Aorta (tissue), 5 donors: ENCODE data around the gene FOXL1. TPM values are rescaled to one million over a fixed set of nuclear protein-coding genes. Genes with fewer than 3 reads are reported as not detected.

Experiments
- ATAC-seq: fragments of 200-7000 bp; cut with Tn5 transposase; one replicate; pipeline ENCODE4 v1.9.1; 2022; ENCODE audit warnings: moderate library complexity; ENCODE audit not compliant: low FRiP score
- DNase-seq, 2 donors: peaks; one replicate each; pipeline ENCODE4 v3.0.0-alpha.2; 2020
- H3K27ac ChIP-seq, 2 donors: one replicate each; pipeline ENCODE4 v1.5.1; 2013; ENCODE audit warnings: low read length in 2 of 2, mild to moderate bottlenecking in 2 of 2, moderate library complexity in 2 of 2, control low read depth in 1 of 2, inconsistent platforms in 1 of 2, low read depth in 1 of 2
- H3K27me3 ChIP-seq, 2 donors: one replicate each; pipeline ENCODE4 v1.6.1; 2013; ENCODE audit warnings: control low read depth in 1 of 2, low read length in 1 of 2, mild to moderate bottlenecking in 1 of 2, moderate library complexity in 1 of 2; ENCODE audit not compliant: insufficient read depth in 2 of 2, control insufficient read depth in 1 of 2
- H3K36me3 ChIP-seq, 2 donors: one replicate each; pipeline ENCODE4 v1.6.1; 2013; ENCODE audit warnings: control low read depth in 1 of 2, low read length in 1 of 2, mild to moderate bottlenecking in 1 of 2; ENCODE audit not compliant: insufficient read depth in 2 of 2, control insufficient read depth in 1 of 2
- H3K4me1 ChIP-seq, 2 donors: one replicate each; pipeline ENCODE4 v1.6.1; 2013; ENCODE audit warnings: low read length in 2 of 2, control low read depth in 1 of 2, mild to moderate bottlenecking in 1 of 2, moderate library complexity in 1 of 2; ENCODE audit not compliant: insufficient read depth in 2 of 2, control insufficient read depth in 1 of 2
- H3K4me3 ChIP-seq, 2 donors: one replicate each; pipeline ENCODE4 v1.5.1; 2013; ENCODE audit warnings: low read length in 2 of 2, control low read depth in 1 of 2, mild to moderate bottlenecking in 1 of 2
- H3K9me3 ChIP-seq: one replicate; pipeline ENCODE4 v1.6.1; 2013; ENCODE audit warnings: mild to moderate bottlenecking, low read length; ENCODE audit not compliant: control insufficient read depth
- WGBS, 2 donors: extraction: QIAGEN DNeasy Blood & Tissue Kit; methylation state at CpG; one replicate each; pipeline ENCODE4 v1.1.7; 2013; 5-methylcytosine and 5-hydroxymethylcytosine counted together
- intact Hi-C, 2 donors: fragments of 100-400 bp; cut with DNase I; formaldehyde crosslinking; loops; one replicate each; pipeline versions ENCODE4 v1.14.2 to v1.15.0; 2022
- polyA plus RNA-seq, 2 donors: library from polyadenylated mRNA; stranded (reverse); fragments of 200-250 nt; gene quantifications; one replicate each; pipeline ENCODE4 v1.2.3, GENCODE V29; 2013
- total RNA-seq, 2 donors: library from RNA; stranded (reverse); fragmentation: NEBNext Ultra II Directional; extraction: Animal tissue kit (Norgen Biotek cat#: 25700); gene quantifications; one replicate each; pipeline ENCODE4 v1.2.1, GENCODE V29; 2021
- donor health status: healthy with polysubstance abuse.
- donor health status: Bipolar disorder and iron deficiency.
- donor health status: DM: no; HTN: no; CAD: no.
- donor health status: DM: no; HTN: no; CAD: no.
- donor health status: DM: yes; HTN: yes; CAD: no.

The FOXL1 gene
- total and polyA plus RNA-seq, 4 donors, result 4.3 to 34.4 (median 17.9) TPM

- Histone ChIP-seq H3K9me3 (no peaks in the 10 kb centered on the region), H3K4me3 (peak overlapping the region; percentile 85 to 98), H3K27ac (peak overlapping the region; percentile 79 to 88), H3K4me1 (no peaks in the 10 kb centered on the region), H3K27me3 (no peaks in the 10 kb centered on the region), H3K36me3 (no peaks in the 10 kb centered on the region)
- ATAC-seq (no peak), DNase-seq (no peak)
- intact Hi-C loops, result loop anchor here (5.0 to 10.0 kb wide), 3 partner anchors 263 to 816 kb away; partner anchors contain the start of gene FBXO31 (in 1 of the 2)
- 1% methylated on average over 33 of the region's 33 CpGs for WGBS, 2 donors
Measured at GRCh38 chr16:86568677-86569623, 9.4 kb upstream of the FOXL1 start.

GRCh38 chr16:86569701-86570447 is 8.5 kb upstream of the FOXL1 start:
- Histone ChIP-seq H3K4me3 (peak overlapping the region; percentile 85 to 98), H3K27me3 (no peaks in the 10 kb centered on the region), H3K4me1 (no peaks in the 10 kb centered on the region), H3K27ac (peak overlapping the region; percentile 47 to 59), H3K36me3 (no peaks in the 10 kb centered on the region), H3K9me3 (no peaks in the 10 kb centered on the region)
- intact Hi-C loops, result loop anchor here (5.0 to 10.0 kb wide), 6 partner anchors 172 to 815 kb away; partner anchors contain the start of gene FBXO31 (in 1 of the 2)
- DNase-seq, result no peak
- WGBS, 2 donors, result 1 to 3% methylated on average over 13 of the region's 13 CpGs
- ATAC-seq, result no peak

GRCh38 chr16:86570558-86571529 is 7.5 kb upstream of the FOXL1 start:
- H3K27me3 ChIP-seq, result no peaks in the 10 kb centered on the region
- ATAC-seq (no peak), DNase-seq (no peak)
- no peaks in the 10 kb centered on the region for H3K9me3 ChIP-seq
- WGBS, 2 donors, result 2 to 4% methylated on average over 28 of the region's 28 CpGs
- peak overlapping the region; percentile 85 to 98 for H3K4me3 ChIP-seq
- no peaks in the 10 kb centered on the region for H3K4me1 ChIP-seq
- H3K36me3 ChIP-seq, result no peaks in the 10 kb centered on the region
- intact Hi-C loops, result loop anchor here in 1 of 2 donors (5.0 to 10.0 kb wide), 3 partner anchors 171 to 364 kb away; no protein-coding TSS in a partner anchor
- H3K27ac ChIP-seq, result peak overlapping the region; percentile 90 to 92

DNA sequence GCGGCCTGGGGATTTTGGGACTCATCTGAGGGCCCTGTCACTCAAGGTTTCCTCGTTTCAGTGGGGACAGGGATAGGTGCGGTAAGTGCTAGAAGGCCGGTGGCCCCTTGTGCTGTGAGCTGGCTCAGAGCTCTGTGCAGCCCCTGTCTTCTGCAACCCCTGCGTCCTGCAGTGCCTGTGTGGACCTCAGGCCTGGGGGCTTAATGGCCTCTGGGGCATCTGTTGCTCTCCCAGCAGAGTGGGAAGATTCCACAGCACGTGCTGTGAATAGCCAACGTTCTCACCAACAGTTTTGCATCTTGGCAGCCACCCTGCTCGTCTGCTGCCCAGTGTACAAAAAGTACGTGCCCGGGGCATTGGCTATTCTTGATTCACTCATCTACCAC is 6.8 kb upstream of the FOXL1 start:
- no peaks in the 10 kb centered on the region for H3K36me3 ChIP-seq
- intact Hi-C loops, result loop anchor here in 1 of 2 donors (5.0 to 10.0 kb wide), 3 partner anchors 171 to 363 kb away; no protein-coding TSS in a partner anchor
- no peaks in the 10 kb centered on the region for H3K27me3 ChIP-seq
- H3K27ac ChIP-seq, result peak overlapping the region; percentile 90 to 92
- ATAC-seq, result no peak
- DNase-seq, result no peak
- 3 to 5% methylated on average over 10 of the region's 10 CpGs for WGBS, 2 donors
- H3K4me1 ChIP-seq, result no peaks in the 10 kb centered on the region
- H3K4me3 ChIP-seq, result peak overlapping the region; percentile 85 to 98
- H3K9me3 ChIP-seq, result no peaks in the 10 kb centered on the region

GRCh38 chr16:86572041-86572521 is 6.3 kb upstream of the FOXL1 start:
- no peak for ATAC-seq
- H3K36me3 ChIP-seq, result no peaks in the 10 kb centered on the region
- H3K4me3 ChIP-seq, result peak overlapping the region; percentile 85 to 98
- intact Hi-C loops, result loop anchor here in 1 of 2 donors (5.0 to 10.0 kb wide), 3 partner anchors 170 to 363 kb away; no protein-coding TSS in a partner anchor
- no peaks in the 10 kb centered on the region for H3K27me3 ChIP-seq
- WGBS, 2 donors, result 6 to 7% methylated on average over 12 of the region's 12 CpGs
- peak overlapping the region; percentile 90 to 92 for H3K27ac ChIP-seq
- DNase-seq, result peak in 1 of 2 donors; percentile 52
- H3K4me1 ChIP-seq, result no peaks in the 10 kb centered on the region
- no peaks in the 10 kb centered on the region for H3K9me3 ChIP-seq

- intact Hi-C loops, result loop anchor here in 1 of 2 donors (5.0 to 10.0 kb wide), 3 partner anchors 170 to 362 kb away; no protein-coding TSS in a partner anchor
- H3K4me1 ChIP-seq, result no peaks in the 10 kb centered on the region
- H3K9me3 ChIP-seq, result no peaks in the 10 kb centered on the region
- ATAC-seq, result no peak
- DNase-seq, result no peak
- no peaks in the 10 kb centered on the region for H3K27me3 ChIP-seq
- WGBS, 2 donors, result 17 to 24% methylated on average over 8 of the region's 8 CpGs
- peak overlapping the region in 1 of 2 donors; percentile 8 for H3K4me3 ChIP-seq
- peak overlapping the region; percentile 63 to 90 for H3K27ac ChIP-seq
- no peaks in the 10 kb centered on the region for H3K36me3 ChIP-seq
Measured at GRCh38 chr16:86572606-86573005, 5.7 kb upstream of the FOXL1 start.

GRCh38 chr16:86573215-86573614 is 5.1 kb upstream of the FOXL1 start:
- 2 to 5% methylated on average over 8 of the region's 8 CpGs for WGBS, 2 donors
- H3K27ac ChIP-seq, result peak overlapping the region; percentile 63 to 90
- H3K4me1 ChIP-seq, result no peaks in the 10 kb centered on the region
- no peak for ATAC-seq
- H3K36me3 ChIP-seq, result no peaks in the 10 kb centered on the region
- DNase-seq, result no peak
- H3K9me3 ChIP-seq, result no peaks in the 10 kb centered on the region
- intact Hi-C loops, result loop anchor here in 1 of 2 donors (5.0 to 10.0 kb wide), 3 partner anchors 169 to 362 kb away; no protein-coding TSS in a partner anchor
- H3K4me3 ChIP-seq, result peak overlapping the region in 1 of 2 donors; percentile 8
- H3K27me3 ChIP-seq, result no peaks in the 10 kb centered on the region
